D721Med (cell line): Measurements from ENCODE around the gene FREM1.

ENCODE experiments used
- DNase-seq: peaks from one replicate; pipeline ENCODE4 v3.0.0; 2011; ENCODE audit warnings: low spot score; ENCODE audit not compliant: insufficient read length
- FAIRE-seq: peaks from 2 replicates; lab custom pipeline; 2011; peaks lifted over from hg19 to GRCh38; lab: Jason Lieb, UNC
- TF ChIP-seq, protein P1 (sequence below): IDR thresholded peaks from 2 replicates; pipeline ENCODE4 v1.5.1; 2012; ENCODE audit warnings: mild to moderate bottlenecking, control low read depth; ENCODE audit not compliant: insufficient read depth; ENCODE audit errors: missing control alignments

FREM1 gene

DNA sequence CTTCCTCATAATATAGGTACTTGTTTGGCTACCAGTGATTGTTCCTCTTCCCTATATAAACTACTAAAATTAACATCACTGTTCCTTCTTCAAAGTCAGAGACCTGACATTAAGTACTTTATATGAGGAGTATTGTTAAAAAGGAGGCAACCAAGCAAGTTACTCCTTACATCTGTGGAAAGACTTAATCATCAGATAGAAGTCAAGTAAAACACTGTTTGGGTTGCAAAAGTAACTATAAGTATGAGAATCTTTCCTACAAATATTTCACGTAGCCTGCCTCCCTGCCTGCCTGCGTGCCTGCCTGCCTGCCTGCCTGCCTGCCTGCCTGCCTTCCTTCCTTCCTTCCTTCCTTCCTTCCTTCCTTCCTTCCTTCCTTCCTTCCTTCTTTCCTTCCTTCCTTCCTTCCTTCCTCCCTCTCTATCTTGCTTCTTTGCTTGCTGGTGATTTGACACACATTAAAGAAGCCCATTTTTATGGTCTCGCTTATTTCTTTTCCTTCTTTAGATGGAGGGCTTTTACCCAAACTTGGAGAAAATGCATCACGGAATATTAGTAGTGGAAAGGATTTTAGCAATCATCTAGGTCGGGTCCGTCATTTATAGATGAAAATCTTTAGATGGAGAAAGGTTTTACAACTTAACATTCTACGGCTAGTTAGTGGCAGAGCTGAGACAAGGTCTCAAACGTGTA is 190.9 kb downstream of the FREM1 start:
- TF ChIP-seq, protein P1, sequence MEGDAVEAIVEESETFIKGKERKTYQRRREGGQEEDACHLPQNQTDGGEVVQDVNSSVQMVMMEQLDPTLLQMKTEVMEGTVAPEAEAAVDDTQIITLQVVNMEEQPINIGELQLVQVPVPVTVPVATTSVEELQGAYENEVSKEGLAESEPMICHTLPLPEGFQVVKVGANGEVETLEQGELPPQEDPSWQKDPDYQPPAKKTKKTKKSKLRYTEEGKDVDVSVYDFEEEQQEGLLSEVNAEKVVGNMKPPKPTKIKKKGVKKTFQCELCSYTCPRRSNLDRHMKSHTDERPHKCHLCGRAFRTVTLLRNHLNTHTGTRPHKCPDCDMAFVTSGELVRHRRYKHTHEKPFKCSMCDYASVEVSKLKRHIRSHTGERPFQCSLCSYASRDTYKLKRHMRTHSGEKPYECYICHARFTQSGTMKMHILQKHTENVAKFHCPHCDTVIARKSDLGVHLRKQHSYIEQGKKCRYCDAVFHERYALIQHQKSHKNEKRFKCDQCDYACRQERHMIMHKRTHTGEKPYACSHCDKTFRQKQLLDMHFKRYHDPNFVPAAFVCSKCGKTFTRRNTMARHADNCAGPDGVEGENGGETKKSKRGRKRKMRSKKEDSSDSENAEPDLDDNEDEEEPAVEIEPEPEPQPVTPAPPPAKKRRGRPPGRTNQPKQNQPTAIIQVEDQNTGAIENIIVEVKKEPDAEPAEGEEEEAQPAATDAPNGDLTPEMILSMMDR = no peak
- no peak for FAIRE-seq
- DNase-seq = no peak

DNA sequence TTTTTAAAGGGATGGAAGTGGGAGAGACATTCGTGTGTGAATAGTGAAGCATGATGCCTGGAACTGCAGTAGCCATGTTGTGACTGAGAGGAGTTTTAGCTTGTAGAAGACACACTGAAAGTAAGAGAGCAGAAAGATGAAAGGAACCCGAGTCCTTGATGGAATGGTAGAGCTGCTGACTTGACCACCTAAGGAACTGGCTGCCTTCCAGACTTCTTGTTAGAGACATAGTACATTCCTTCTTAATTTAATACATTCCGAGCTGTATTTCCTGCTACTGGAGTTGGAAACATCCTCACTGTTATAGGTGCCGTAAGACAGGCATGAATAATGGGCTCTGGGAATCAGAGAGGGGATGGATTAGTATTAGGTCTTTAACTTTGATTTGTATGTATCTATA is 195.1 kb downstream of the FREM1 start:
- DNase-seq (no peak), FAIRE-seq (no peak)
- TF ChIP-seq, protein P1 = no peak

DNA sequence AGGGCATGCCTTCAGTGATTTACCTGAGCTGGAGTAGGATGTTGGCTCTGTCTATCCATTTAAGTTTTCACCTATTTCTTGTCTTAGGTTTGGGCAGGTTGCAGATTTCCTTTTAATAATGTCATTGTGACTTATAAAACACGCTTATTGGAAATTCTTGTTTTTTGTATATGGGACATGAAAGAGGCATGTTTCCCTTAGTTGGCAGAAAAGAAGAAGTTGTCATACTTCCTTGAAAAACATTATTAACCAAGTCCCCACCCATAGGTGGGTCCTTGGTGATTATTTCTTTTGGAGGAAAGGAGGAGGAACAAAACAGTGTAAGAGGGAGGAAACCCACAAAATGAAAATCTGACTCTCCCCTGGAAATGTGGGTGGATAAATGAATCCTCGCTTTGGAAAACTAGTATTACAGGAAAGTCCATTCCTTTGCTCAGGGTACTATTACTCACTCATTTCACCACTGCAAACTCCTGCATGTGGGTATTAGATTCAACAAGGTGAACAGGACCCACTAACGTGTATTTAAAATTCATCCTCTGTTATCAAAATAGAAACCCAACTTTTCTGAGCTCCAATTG is 197.0 kb downstream of the FREM1 start:
- TF ChIP-seq, protein P1 = no peak
- no peak for DNase-seq
- no peak for FAIRE-seq

DNA sequence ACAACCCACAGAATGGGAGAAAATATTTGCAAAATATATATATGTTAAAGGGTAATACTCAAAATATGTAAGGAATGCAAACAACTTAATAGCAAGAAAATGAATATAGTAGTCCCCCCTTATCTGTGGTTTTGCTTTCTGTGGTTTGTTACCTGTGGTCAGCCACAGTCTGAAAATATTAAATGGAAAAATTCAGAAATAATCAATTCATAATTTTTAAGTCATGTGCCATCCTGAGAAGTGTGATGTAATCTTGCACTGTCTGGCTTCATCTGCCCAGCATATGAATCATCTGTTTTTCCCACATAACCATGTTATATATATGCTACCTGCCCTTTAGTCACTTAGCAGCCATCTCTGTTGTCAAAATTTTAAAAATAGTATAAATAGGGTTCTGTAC is 199.4 kb downstream of the FREM1 start:
- FAIRE-seq = no peak
- no peak for DNase-seq
- TF ChIP-seq, protein P1 = no peak

DNA sequence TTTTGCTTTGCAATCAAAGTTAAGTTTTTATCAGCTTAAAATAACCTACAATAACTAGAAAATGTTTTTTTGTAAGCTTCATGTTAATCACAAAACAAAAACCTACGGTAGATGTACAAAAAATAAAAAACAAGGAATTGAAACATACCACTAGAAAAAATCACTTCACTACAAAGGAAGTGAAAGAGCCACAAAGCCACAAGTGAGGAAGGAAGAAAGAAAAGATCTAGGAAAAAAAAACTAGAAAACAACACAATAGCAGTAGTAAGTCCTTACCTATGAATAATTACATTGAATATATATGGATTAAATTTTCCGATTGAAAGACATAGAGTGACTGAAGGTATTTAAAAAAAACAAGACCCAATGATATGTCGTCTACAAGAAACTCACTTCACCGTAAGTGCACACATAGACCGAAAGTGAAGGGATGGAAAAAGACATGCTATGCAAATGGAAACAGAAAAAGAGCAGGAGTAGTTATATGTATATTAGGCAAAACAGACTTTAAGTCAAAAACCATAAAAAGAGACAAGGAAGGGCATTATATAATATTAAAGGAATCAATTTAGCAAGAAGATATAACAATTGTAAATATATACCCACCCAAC is 203.6 kb downstream of the FREM1 start:
- no peak for FAIRE-seq
- TF ChIP-seq, protein P1 = no peak
- no peak for DNase-seq

DNA sequence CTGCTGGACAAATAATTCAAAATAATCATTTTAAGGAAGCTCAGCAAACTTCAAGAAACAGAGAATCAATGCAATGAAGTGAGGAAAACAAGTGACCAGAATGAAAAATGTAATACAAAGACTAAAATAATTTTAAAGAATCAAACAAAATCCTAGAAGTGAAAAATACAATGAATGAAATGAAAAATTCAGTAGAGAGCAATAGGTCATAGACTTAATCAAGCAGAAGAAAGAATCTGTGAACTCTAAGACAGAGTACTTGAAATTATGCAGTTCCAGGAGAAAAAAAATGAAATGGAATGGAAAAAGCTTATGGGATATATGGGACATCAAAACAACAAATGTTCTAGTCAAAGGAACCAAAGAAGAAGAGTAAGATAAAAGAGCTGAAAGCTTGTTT is 205.1 kb downstream of the FREM1 start:
- no peak for FAIRE-seq
- no peak for DNase-seq
- TF ChIP-seq, protein P1 = no peak

DNA sequence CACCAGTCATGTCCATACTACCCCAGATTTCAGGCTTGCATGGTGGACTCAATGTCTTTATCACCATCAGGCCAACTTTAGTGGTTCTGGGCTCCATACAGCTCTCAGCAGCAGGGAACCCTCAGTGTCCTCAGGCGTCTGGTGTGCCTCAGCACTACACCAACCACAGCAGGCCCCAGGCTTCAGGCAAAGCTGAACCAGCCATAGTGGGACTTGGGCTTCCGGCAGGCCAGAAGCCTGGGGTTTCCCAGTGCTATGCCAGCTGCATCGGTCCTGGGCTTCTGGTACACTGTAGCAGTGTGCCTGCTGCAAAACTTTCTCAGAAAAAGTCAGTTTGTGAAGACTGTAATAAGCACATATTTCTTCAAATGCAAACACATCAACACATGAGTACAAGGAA is 205.9 kb downstream of the FREM1 start:
- FAIRE-seq (no peak), DNase-seq (no peak)
- TF ChIP-seq, protein P1 = no peak
